Activated naive CD8-positive, alpha-beta T cell treated with anti-CD3 and anti-CD28 coated beads, Interleukin-2, amount 50 U/mL, for 16 hours (primary cell): ENCODE measurements around the gene KIF3C.
A peak's percentile ranks its signal among the peaks of the same experiment; 100 is the strongest.
"Not testable (repeated sequence)": the region's sequence is repeated elsewhere in the genome, so short reads cannot be mapped to it uniquely, and the experiment has no call there.

ENCODE experiments used
- DNase-seq: peaks from one replicate; pipeline ENCODE4 v3.0.0-alpha.2; 2020; ENCODE audit warnings: low read depth, low spot score

The KIF3C gene

DNA sequence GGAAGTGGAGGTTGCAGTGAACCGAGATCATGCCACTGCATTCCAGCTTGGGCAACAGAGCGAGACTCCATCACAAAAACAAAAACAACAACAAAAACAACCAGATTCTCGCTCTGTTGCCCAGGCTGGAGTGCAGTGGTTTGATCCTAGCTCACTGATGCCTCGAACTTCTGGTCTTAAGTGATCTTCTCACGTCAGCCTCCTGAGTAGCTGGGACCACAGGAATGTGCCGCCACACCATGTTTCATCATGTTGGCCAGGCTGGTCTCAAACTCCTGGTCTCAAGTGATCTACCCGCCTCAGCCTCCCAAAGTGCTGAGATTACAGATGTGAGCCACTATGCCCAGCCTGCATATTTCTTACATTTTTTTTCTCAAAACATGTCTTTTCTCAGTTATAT, 64.9 kb downstream of the KIF3C start:
- not testable (repeated sequence) for DNase-seq

DNA sequence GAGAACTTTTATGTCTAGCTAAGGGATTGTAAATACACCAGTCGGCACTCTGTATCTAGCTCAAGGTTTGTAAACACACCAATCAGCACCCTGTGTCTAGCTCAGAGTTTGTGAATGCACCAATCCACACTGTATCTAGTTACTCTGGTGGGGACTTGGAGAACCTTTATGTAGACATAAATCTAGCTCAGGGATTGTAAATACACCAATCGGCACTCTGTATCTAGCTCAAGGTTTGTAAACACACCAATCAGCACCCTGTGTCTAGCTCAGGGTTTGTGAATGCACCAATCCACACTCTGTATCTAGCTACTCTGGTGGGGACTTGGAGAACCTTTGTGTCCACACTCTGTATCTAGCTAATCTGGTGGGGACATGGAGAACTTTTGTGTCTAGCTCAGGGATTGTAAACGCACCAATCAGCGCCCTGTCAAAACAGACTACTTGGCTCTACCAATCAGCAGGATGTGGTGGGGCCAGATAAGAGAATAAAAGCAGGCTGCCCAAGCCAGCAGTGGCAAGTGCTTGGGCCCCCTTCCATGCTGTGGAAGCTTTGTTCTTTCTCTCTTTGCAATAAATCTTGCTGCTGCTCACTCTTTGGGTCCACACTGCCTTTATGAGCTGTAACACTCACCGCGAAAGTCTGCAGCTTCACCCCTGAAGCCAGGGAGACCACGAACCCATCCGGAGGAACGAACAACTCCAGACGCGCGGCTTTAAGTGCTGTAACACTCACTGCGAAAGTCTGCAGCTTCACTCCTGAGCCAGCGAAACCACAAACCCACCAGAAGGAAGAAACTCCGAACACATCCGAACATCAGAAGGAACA, 66.1 kb downstream of the KIF3C start:
- DNase-seq = peak; percentile 17

DNA sequence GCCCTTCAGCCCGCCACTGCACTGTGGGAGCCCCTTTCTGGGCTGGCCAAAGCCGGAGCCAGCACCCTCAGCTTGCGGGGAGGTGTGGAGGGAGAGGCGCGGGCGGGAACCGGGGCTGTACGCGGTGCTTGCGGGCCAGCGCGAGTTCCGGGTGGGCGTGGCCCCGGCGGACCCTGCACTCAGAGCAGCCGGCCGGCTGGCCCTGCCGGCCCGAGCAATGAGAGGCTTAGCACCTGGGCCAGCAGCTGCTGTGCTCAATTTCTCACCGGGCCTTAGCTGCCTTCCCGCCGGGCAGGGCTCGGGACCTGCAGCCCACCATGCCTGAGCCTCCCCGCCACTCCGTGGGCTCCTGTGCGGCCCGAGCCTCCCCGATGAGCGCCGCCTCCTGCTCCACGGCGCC, 66.9 kb downstream of the KIF3C start:
- DNase-seq = not testable (repeated sequence)

DNA sequence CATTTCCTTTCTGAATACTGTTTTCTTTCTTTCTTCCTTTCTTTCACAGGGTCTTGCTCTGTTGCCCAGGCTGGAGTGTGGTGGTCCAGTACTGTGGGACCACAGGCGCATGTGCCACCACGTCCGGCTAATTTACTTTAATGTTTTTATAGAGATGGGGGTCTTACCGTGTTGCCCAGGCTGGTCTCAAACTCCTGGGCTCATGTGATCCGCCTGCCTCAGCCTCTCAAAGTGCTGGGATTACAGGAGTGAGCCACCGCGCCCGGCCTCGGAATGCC, 68.7 kb downstream of the KIF3C start:
- DNase-seq = not testable (repeated sequence)

DNA sequence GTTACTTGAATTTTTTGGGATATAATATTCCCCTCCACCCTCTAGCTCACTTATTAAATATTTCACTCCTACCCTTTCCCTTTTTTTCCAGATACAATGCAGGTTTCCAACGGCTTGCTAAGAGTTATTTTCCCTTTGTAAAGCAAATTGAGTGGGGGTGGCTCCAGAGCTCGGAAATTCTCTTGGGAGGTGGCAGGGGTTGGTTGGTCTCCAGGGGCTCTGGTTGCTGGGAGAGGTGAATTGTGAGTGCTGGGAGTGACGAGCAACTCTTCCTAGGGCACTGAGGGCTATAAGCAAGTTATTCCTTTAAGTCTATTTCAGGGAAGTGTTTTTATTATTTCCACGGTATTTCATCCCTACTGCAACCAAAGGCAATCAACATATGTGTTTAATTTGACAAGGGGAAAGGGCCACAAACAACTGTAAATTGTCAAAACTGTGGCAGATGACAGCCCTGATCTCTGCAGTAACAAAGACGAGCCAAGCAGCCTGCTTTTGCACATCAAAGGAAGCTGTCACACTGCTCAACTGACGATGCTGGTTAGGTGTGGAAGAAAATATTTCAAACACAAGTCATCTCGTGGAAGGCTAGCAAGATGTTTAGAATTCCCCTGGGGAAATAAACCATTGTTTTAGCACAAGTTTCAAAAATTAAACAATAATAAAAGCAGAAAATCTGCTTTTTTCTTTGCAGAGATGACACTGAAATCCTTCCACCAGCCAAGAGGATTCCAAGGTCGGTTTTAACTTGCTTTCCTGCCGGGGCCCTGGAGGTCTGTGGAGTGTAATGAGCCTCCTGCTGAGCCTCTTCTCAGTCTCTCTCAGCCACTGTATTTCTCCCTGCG, 69.2 kb downstream of the KIF3C start:
- no peak for DNase-seq

DNA sequence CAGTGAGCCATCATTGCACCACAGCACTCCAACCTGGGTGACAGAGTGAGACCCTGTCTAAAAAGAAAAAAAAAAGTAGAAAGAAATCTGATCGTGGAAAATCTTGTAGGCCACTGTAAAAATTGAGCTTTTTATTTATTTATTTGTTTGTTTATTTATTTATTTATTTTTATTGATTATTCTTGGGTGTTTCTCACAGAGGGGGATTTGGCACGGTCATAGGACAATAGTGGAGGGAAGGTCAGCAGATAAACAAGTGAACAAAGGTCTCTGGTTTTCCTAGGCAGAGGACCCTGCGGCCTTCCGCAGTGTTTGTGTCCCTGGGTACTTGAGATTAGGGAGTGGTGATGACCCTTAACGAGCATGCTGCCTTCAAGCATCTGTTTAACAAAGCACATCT, 72.7 kb downstream of the KIF3C start:
- DNase-seq = not testable (repeated sequence)

DNA sequence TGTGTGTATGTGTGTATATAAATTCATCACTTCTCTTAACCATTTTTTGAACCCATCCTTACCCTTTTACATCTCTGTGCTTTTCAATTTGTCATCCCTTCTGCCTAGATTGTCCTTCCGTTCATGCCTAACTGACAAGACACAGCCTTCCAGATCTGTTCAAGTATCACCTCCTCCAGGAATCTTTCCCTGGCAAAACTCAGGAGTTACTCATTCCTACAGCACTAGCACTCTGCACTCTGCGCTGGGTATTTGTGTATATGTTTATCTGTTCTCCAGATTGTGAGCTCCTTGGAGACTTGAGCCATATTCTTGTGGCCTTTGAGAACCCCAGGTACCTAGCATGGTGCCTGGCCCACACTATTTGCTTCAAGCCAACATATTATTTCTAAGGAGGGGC, 77.2 kb downstream of the KIF3C start:
- no peak for DNase-seq

DNA sequence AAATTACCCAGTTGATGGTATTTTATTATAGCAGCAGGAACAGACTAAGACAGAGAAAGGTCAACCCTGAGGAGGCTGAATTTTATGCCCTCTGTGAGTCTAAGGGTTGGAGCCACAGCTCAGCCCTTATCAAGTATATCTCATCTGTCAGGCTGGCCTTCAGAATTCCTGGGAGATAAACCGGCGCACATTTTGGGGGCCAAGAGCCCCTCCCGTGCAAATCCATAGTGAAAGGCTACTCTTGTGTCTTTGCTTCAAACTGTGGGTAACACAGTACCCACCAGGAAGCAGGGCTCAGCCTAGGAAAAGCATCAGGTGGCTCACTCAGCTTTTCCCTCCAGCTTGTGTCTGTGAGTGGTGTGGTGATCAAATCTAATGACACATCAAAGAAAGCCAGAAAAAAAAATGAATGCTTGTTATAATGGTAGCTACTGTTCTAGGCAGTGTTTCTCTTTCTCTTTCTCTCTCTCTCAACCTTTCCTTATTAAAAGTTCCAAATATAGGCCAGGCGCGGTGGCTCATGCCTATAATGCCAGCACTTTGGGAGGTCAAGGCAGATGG, 79.0 kb downstream of the KIF3C start:
- DNase-seq = no peak

DNA sequence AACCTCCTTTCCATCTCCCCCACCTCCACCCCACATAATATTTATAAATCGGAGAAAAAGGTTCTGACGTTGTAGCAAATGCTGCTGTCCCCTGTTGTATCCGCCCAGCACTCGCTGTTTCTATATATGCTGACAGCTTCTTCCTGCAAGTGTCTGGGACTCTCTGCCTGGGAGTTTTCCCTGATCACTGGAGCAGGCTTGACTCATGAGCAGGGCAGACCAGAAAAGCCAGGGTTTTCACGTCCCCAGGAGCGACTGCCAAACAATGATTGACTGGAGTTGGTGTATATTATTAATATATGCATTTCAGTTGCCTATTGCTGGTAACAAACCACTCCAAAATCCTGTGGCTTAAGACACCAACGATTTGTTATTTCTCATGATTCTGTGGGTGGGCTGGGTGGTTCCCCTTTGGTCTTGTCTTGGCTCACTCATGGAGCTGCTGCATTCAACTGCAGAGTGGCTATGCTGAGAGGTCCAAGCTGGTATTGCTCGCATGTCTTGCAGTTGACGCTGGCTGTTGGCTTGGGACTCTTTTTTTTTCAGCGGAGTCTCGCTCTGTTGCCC, 82.8 kb downstream of the KIF3C start:
- DNase-seq = no peak

DNA sequence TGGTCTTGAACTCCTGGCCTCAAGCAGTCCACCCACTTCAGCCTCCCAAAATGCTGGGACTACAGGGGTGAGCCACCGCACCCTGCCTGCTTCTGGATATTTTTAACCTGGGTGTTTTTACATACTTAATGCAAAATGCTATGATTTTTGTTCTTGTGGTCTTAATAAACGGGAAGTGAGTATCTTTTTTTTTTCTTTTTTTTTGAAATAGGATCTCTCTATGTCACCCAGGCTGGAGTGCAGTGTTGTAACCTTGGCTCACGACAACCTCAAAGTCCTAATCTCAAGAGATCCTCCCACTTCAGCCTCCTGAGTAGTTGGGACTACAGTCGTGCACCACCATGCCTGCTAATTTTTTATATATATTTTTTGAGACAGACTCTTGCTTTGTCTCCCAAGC, 84.8 kb downstream of the KIF3C start:
- DNase-seq = no peak

DNA sequence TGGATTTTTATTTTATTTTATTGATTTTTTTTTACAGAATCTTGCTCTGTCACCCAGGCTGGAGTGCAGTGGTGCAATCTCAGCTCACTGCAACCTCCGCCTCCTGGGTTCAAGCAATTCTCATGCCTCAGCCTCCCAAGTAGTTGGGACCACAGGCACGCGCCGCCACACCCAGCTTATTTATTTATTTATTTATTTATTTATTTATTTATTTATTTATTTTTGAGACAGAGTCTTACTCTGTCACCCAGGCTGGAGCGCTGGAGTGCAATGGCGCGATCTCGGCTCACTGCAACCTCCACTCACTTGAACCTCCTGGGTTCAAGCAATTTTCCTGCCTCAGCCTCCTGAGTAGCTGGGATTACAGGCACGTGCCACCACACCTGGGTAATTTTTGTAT, 86.0 kb downstream of the KIF3C start:
- DNase-seq = not testable (repeated sequence)

DNA sequence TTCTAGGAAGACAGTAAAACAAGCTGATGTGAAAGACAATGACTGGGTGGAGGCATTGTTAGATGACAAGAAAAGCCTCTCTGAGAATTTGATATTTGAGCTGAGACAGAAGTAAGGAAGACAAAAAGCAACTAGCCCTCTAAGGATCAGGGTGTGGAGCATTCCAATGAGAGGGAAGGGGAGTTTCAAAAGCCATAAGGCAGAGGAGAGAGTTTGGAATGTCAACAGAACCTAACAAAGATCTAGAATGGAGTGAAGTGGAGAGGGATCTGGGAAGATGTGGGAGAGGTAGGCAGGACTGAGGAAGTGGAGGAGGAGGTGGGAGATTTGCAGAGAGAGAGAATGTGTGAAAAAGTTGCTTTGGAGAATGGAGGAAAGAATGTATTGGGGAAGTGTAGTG, 86.7 kb downstream of the KIF3C start:
- DNase-seq = no peak

DNA sequence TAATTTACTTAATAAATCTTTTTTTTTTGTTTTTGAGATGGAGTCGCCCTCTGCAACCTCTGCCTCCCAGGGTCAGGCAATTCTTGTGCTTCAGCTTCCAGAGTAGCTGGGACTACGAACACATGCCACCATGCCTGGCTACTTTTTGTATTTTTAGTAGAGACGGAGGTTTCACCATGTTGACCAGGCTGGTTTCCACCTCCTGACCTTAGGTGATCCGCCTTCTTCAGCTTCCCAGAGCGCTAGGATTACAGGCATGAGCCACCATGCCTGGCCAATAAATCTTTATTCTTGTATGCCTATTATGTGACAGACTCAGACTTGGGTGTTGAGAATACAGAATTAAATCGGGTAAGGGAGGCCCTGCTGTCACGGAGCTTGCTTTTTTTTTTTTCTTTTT, 87.3 kb downstream of the KIF3C start:
- no peak for DNase-seq

DNA sequence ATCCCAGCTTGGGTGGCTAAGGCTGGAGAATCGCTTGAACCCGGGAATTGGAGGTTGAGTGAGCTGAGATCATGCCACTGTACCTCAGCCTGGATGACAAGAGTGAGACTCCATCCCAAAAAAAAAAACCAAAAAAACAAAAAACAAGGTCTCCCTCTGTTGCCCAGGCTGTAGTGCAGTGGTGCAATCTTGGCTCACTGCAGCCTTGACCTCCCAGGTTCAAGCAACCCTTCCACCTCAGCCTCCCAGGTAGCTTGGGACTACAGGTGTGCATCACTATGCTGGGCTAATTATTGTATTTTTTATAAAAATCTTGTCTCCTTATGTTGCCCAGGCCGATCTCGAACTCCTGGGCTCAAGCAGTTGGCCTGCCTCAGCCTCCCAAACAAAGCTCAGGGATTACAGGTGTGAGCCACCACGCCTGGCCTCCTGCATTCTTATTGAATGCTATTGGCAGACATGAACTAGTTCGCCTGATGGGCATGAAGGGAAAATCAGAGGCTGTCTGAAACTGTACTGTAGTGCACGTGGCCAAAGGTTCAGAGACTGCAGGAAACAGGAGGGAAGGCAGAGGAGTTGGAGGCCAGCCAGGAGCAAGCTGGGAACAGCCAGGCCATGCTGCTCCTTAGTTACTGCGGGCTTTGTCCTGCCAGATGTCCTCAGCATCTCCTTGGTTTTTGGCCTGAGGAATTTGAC, 88.0 kb downstream of the KIF3C start:
- DNase-seq = no peak

DNA sequence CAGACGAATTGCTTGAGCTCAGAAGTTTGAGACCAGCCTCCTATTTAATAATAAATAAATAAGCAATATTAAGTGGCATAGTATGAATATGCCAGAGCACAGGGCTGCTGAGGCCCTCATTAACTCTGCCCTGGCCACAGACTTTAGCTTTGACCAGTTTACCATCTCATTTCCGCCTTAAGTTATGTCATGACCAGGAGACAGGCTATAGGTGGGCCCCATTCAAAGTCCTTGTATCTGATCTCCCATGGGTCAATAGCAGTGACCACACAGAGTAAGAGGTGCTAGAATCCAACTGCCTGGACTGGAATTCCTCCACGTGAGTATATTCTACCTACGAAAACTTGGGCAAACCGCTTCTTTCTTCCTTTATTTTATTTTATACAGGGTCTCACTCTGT, 90.6 kb downstream of the KIF3C start:
- DNase-seq = no peak

DNA sequence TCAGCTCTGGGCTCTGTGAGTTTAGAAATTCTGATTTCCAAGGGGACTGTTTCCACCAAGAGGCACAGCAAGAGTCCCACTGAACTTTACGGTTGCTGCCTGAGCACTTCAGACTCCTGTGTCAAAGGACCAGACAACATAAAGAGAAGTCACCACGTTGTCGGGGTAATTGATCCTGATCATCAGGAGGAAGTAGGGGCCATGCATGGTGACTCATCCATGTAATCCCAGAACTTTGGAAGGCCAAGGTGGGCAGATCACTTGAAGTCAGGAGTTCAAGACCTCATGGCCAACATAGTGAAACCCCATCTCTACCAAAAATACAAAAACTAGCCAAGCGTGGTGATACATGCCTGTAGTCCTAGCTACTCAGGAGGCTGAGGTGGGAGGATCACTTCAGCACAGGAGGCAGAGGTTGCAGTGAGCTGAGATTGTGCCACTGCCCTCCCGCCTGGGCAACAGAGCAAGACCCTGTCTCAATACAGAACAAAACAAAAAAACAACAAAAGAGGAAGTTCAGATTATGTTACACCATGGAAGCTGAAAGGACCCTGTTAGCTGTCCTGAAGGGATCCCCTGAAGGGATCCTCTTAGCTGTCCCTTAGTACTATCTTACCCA, 94.6 kb downstream of the KIF3C start:
- DNase-seq = no peak

DNA sequence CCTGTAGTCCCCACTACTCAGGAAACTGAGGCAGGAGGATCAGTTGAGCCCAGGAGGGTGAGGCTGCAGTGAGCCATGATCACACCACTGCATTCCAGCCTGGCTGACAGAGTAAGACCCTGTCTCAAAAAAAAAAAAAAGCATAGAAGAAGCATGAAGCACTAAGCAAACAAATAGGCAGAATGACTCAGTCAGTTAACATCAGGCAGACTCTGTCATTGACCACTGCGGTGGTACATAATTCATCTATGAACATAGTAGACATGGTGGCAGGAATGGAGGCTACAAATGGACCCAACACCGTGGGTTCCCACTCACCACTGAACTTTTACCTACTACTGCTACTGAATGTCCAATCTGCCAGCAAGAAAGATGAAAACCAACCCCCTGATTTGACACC, 96.4 kb downstream of the KIF3C start:
- no peak for DNase-seq

DNA sequence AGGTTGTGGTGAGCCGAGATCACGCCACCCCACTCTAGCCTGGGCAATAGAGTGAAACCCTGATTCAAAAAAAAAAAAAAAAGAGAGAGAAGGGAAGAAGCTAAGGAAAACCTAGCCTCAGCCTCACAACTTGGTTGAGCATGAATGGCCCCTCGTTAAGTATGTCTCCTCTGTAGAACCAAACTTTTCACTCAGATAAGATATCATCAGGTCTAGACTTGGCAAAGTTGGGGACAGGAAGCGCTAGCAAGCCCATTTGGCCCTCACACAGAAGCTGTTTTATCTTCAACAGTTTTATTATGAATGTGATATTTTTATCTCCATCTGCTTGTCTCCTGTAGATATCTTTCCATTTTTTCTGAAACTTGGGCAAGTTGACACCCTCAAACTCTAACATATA, 100.5 kb downstream of the KIF3C start:
- DNase-seq = no peak

DNA sequence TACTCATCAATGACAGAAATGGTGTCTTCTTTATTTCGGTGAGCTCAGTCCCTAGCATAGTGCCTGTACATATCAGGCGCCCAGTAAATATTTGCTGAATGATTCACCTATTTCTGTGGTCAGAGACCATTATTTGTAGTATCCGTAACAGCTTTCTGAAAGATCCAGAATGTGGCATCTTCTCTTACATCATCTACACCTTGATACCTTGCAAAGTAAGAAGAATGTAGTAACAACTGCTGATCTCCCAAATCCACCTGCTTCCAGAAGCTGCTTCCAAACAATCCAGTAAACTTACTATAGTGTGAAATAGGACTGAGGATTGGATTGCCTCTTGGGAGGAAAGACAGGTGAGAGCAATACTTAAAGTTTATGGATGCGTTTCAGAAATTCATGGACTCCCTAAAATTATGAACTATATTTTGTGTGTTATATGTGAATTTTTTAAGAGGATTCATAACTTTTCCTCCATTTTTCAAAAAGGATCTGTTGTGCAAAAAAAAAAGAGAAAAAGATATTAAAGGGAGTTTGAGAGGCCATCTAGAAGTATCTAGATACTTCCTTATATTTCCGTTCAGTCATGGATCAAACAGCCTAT, 103.1 kb downstream of the KIF3C start:
- no peak for DNase-seq

DNA sequence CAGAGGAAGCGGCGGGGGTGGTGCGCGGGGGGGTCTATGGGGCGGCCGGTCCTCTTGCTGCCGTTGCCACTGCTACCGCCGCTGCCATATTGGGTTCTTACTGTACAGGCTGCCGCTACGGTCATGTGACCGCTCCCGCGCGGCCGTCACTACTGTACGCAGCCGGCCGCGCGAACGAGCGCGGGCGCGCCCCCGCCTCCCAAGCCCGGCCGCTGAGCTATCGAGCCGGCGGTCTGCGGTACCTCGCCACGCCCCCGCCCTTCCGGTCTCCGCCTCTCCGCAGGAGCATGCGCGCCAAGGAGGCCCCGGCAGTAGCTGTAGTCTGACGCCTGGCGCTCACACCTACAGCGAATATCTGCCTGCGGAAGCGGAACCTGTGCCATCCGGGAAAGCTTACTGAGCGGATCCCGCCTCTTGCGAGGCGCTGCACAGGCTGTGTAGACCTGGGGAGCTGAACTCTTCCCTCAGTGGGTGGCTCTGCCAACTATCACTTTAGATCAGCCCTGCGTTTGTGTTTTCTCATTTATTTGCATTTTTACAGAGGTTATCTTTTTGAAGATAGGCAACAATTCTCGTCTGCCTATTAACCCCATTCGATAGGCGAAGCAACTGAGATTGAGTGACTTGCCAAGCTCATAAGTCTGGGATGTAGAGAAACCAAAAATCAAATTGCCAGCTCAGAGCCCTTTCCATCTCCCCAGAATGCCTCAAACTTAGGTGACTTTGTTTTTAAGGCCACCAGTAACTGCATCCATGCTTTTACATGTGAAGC, 103.8 kb downstream of the KIF3C start, which contains the start of gene ASXL2:
TSS of gene ASXL2 (minus strand) at position 127 of the 772 bp plus-strand sequence. CDS start 265 bp downstream, outside the sequence.
- DNase-seq = peak; percentile 92
